Mucosa of stomach (tissue), 1 donor: ENCODE results near the gene SLC22A23.

Experiments used
- H3K27me3 ChIP-seq: one replicate; pipeline ENCODE4 v1.7.0; 2013; ENCODE audit warnings: mild to moderate bottlenecking, low read length; ENCODE audit not compliant: control insufficient read depth, insufficient read depth
- H3K36me3 ChIP-seq: one replicate; pipeline ENCODE4 v1.7.0; 2013; ENCODE audit warnings: low read length; ENCODE audit not compliant: control insufficient read depth, insufficient read depth
- H3K4me1 ChIP-seq: one replicate; pipeline ENCODE4 v1.7.0; 2013; ENCODE audit warnings: mild to moderate bottlenecking, low read length; ENCODE audit not compliant: control insufficient read depth, insufficient read depth
- H3K4me3 ChIP-seq: one replicate; pipeline ENCODE4 v1.7.0; 2013; ENCODE audit warnings: low read length
- H3K9ac ChIP-seq: one replicate; pipeline ENCODE4 v1.7.0; 2013; ENCODE audit warnings: mild to moderate bottlenecking, low read length, moderate library complexity
- H3K9me3 ChIP-seq: one replicate; pipeline ENCODE4 v1.7.0; 2013; ENCODE audit warnings: mild to moderate bottlenecking, low read length, moderate library complexity; ENCODE audit not compliant: control insufficient read depth
- donor health status: Pancreatic carcinoma.

The SLC22A23 gene

DNA sequence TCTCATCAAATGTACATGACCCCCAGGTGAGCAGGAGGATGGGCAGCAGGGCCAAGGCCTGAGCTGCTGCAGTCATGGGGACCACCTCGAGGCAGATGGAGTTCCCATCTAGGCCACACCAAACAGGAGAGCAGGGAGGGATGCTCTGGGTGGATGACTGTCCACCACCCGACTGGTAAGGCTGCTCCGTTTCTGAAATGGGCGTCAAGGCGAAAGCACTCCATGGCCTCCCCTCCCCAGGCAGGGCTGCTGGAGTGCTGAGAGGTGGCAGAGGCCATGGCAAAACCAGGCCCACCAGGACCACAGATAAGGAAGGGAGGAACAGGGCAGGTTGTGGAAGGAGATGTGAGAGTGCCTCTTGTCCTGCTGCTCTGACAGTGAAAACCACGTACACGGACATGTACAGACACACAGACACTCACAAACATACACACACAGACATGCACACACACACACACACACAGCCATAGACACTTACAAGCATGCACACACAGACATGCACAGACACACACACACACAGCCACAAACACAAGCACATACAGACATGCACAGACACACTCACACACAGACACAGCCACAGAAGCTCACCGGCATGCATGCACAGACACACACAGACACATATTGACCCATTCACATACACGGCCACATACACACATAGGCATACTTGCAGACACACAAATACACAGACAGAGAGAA, 104.9 kb downstream of the SLC22A23 start:
- Histone ChIP-seq H3K27me3 (no peaks in the 10 kb centered on the region), H3K4me1 (peaks cover 45% of the 10 kb centered on the region), H3K9me3 (no peaks in the 10 kb centered on the region), H3K4me3 (no peak overlapping the region), H3K36me3 (no peaks in the 10 kb centered on the region), H3K9ac (no peak overlapping the region)

GRCh38 chr6:3351105-3351676, 105.7 kb downstream of the SLC22A23 start:
- no peak overlapping the region for H3K9ac ChIP-seq
- H3K4me3 ChIP-seq = no peak overlapping the region
- H3K36me3 ChIP-seq = no peaks in the 10 kb centered on the region
- H3K4me1 ChIP-seq = peaks cover 38% of the 10 kb centered on the region
- H3K27me3 ChIP-seq = no peaks in the 10 kb centered on the region
- H3K9me3 ChIP-seq = no peaks in the 10 kb centered on the region

- Histone ChIP-seq H3K4me1 (peaks cover 43% of the 10 kb centered on the region), H3K27me3 (no peaks in the 10 kb centered on the region), H3K9ac (no peak overlapping the region), H3K9me3 (no peaks in the 10 kb centered on the region), H3K36me3 (no peaks in the 10 kb centered on the region), H3K4me3 (no peak overlapping the region)
Observed at GRCh38 chr6:3350252-3350796, 106.5 kb downstream of the SLC22A23 start.

GRCh38 chr6:3349388-3350251, 107.2 kb downstream of the SLC22A23 start:
- Histone ChIP-seq H3K9me3 (no peaks in the 10 kb centered on the region), H3K4me3 (no peak overlapping the region), H3K36me3 (no peaks in the 10 kb centered on the region), H3K27me3 (no peaks in the 10 kb centered on the region), H3K9ac (no peak overlapping the region), H3K4me1 (peaks cover 37% of the 10 kb centered on the region)

DNA sequence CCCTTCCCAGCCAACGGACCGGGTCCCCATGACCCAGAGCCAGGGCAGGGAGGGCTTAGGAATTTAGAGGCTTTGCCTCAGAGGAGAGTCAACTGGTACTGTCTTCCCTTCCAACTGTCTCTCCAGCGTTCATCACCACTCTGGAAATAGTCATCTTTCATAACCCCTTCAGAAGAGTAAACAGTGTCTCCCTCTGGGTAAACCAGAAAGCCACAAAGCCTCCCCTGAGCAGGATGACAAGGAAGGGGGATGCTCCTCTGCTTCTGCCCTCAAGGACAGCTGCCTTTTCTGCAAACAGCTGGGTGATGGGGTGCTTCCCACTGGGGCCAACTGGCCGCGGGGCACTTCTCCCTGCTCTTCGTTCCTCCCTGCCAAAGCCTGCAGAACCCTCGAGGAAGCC, 108.0 kb downstream of the SLC22A23 start:
- H3K9ac ChIP-seq = no peak overlapping the region
- no peaks in the 10 kb centered on the region for H3K9me3 ChIP-seq
- H3K4me3 ChIP-seq = no peak overlapping the region
- no peaks in the 10 kb centered on the region for H3K27me3 ChIP-seq
- no peaks in the 10 kb centered on the region for H3K36me3 ChIP-seq
- peaks cover 31% of the 10 kb centered on the region for H3K4me1 ChIP-seq

DNA sequence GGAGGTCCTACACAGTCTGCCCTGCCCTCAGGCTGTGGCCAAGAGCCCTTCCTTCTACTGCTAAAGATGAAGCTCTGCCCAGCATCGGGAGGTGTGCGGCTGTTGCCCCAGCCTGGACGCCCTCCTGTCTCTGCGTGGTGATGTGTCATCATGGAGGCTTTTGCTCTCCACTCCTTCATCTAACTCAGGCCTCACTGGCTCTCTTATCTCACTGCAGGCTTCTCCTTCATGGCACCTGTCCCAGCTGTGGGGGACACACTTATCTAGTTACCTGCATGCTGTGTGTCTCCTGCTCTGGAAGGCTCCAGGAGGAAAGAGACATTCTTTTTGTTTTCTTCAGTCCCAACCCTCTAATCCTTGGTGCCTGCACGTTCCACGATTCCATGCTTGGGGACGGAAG, 109.0 kb downstream of the SLC22A23 start:
- H3K36me3 ChIP-seq = no peaks in the 10 kb centered on the region
- H3K27me3 ChIP-seq = no peaks in the 10 kb centered on the region
- H3K4me1 ChIP-seq = peaks cover 30% of the 10 kb centered on the region
- H3K9ac ChIP-seq = no peak overlapping the region
- H3K4me3 ChIP-seq = no peak overlapping the region
- H3K9me3 ChIP-seq = no peaks in the 10 kb centered on the region

DNA sequence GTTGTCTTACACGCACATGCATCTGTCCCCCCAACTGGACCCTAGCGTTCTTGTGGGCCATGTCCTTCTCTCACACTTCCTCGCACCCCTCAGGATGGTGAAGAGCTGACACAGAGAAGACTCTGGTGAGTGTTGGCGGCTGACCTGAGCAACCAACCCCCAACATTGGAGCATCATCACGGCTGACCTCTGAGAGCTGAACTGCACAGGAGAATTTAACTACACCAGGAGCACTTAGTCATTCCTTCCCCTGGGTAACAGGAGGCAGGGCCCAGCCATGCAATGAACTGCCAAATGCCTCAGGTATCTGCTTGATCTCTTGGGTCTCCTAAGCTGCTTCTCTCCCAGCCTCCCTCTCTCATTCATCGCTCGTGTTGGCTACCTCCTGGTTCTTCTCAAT, 109.6 kb downstream of the SLC22A23 start:
- H3K36me3 ChIP-seq = no peaks in the 10 kb centered on the region
- H3K9me3 ChIP-seq = no peaks in the 10 kb centered on the region
- no peak overlapping the region for H3K4me3 ChIP-seq
- H3K4me1 ChIP-seq = peaks cover 30% of the 10 kb centered on the region
- H3K9ac ChIP-seq = no peak overlapping the region
- H3K27me3 ChIP-seq = no peaks in the 10 kb centered on the region

DNA sequence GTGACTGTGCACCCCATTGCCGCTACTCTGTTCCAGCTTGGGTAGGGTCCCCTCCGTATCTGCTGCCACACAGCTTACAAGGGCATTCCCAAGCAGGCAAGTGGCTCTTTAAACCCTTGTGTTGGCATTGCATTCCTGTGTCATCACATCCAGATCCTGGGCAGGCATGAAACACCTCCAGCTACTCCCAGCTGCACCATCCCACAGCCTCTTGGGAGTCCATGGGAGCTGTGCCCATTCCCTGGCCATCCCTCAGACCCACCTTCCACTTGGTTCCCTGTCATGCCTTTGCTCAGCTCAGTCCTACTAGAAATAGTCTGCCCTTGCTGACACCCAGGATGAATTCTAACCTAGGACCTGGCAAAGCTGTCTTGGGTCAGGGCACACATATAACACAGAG, 110.4 kb downstream of the SLC22A23 start:
- no peak overlapping the region for H3K9ac ChIP-seq
- peaks cover 26% of the 10 kb centered on the region for H3K4me1 ChIP-seq
- H3K4me3 ChIP-seq = no peak overlapping the region
- no peaks in the 10 kb centered on the region for H3K9me3 ChIP-seq
- no peaks in the 10 kb centered on the region for H3K27me3 ChIP-seq
- no peaks in the 10 kb centered on the region for H3K36me3 ChIP-seq

DNA sequence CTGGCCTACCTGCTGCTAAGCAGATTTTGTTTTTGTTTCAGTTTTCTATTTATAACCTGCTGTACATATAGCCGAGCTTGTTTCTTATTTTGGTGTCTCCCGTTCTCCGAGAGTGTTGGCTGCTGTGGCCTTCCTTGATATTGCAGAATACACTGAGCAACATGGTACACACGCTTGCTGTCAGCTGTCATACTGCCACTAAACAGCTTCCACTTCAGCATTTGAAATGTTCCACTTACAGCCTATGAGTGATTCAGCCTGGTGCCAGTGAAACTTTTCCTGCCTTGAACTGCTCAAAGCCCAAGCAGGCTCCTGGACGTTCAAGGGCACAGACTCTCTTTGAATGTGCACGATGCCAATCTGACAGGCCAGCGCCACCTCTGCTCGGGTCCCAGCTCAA, 111.0 kb downstream of the SLC22A23 start:
- Histone ChIP-seq H3K27me3 (no peaks in the 10 kb centered on the region), H3K36me3 (no peaks in the 10 kb centered on the region), H3K9me3 (no peaks in the 10 kb centered on the region), H3K9ac (no peak overlapping the region), H3K4me3 (no peak overlapping the region), H3K4me1 (peaks cover 26% of the 10 kb centered on the region)

- no peak overlapping the region for H3K9ac ChIP-seq
- H3K4me1 ChIP-seq = peaks cover 11% of the 10 kb centered on the region
- no peaks in the 10 kb centered on the region for H3K27me3 ChIP-seq
- no peaks in the 10 kb centered on the region for H3K9me3 ChIP-seq
- no peak overlapping the region for H3K4me3 ChIP-seq
- H3K36me3 ChIP-seq = no peaks in the 10 kb centered on the region
Observed at GRCh38 chr6:3343089-3343883, 113.6 kb downstream of the SLC22A23 start.

- Histone ChIP-seq H3K9ac (no peak overlapping the region), H3K27me3 (no peaks in the 10 kb centered on the region), H3K4me3 (no peak overlapping the region), H3K36me3 (no peaks in the 10 kb centered on the region), H3K9me3 (no peaks in the 10 kb centered on the region), H3K4me1 (peaks cover 29% of the 10 kb centered on the region)
Observed at GRCh38 chr6:3341467-3341866, 115.4 kb downstream of the SLC22A23 start.
